HepG2 (cell line): ENCODE data around the gene KLRC2. TPM values are rescaled to one million over a fixed set of nuclear protein-coding genes. Genes with fewer than 3 reads are reported as not detected.

Source experiments
- ATAC-seq: fragments of 200-7000 bp; cut with Tn5 transposase; 3 replicates; pipeline ENCODE4 v1.9.1; 2020; ENCODE audit warnings: mild to moderate bottlenecking, moderate library complexity
- BruUV-seq: library from RNA; stranded (reverse); fragments of 400-500 nt; replicated peaks from 2 replicates; lab custom pipeline; 2021; lab: Mats Ljungman, UMichigan
- CTCF ChIA-PET: fragments of 300-600 bp; formaldehyde crosslinking; extraction: SDS; loops from one replicate; lab custom pipeline; 2021; ENCODE audit warnings: low total read pairs, inconsistent platforms, low intra/inter-chr PET ratio; lab: Yijun Ruan, JAX
- POLR2A ChIA-PET: fragments of 350-600 bp; sonication (Branson Sonifier 250); formaldehyde crosslinking; loops from one replicate; lab custom pipeline; 2020; ENCODE audit warnings: antibody characterized with exemption, inconsistent platforms; lab: Yijun Ruan, JAX
- DNase-seq: peaks from one replicate; pipeline ENCODE4 v3.0.0-alpha.2; 2015; ENCODE audit warnings: low spot score
- FAIRE-seq: peaks from 3 replicates; lab custom pipeline; 2011; peaks lifted over from hg19 to GRCh38; lab: Jason Lieb, UNC
- H2AFZ ChIP-seq: one replicate; pipeline ENCODE4 v1.6.1; 2011; ENCODE audit warnings: low read length, inconsistent platforms
- H3K27ac ChIP-seq: fragments of 300-600 bp; 3 replicates; pipeline ENCODE4 v1.8.0; 2011; ENCODE audit warnings: mixed run types, mild to moderate bottlenecking, mixed read lengths, low read length, inconsistent platforms; ENCODE audit not compliant: insufficient read depth; ENCODE audit errors: extremely low read length
- H3K27me3 ChIP-seq, 2 experiments: fragments of 200-600 bp in 1 of 2; 2 replicates in 1 of 2; 3 replicates in 1 of 2; pipeline versions ENCODE4 v1.6.0 to v1.8.0; 2011; ENCODE audit warnings: low read length in 2 of 2, mild to moderate bottlenecking in 2 of 2, moderate library complexity in 2 of 2, inconsistent platforms in 1 of 2; ENCODE audit not compliant: insufficient read depth in 2 of 2, control insufficient read depth in 1 of 2
- H3K36me3 ChIP-seq, 2 experiments: fragments of 200-600 bp in 1 of 2; replicated peaks in 1 of 2; 2 replicates in 1 of 2; 3 replicates in 1 of 2; pipeline versions ENCODE4 v1.5.1 to v1.8.0; 2011; ENCODE audit warnings: low read length in 2 of 2, inconsistent platforms in 1 of 2; ENCODE audit not compliant: insufficient read depth in 2 of 2, control insufficient read depth in 1 of 2
- H3K4me1 ChIP-seq: 2 replicates; pipeline ENCODE4 v1.5.1; 2012; ENCODE audit warnings: low read length, inconsistent platforms; ENCODE audit not compliant: insufficient read depth
- H3K4me2 ChIP-seq: 2 replicates; pipeline ENCODE4 v1.6.0; 2011; ENCODE audit warnings: low read depth, low read length, inconsistent platforms
- H3K4me3 ChIP-seq, 3 experiments: fragments of 200-600 bp in 1 of 3; sonication (generic), shearing (Covaris generic) in 1 of 3; replicated peaks in 1 of 3; 2 replicates each; pipeline ENCODE4 v1.5.1; 2011 to 2016; ENCODE audit warnings: low read length in 3 of 3, inconsistent platforms in 2 of 3, low read depth in 2 of 3, mild to moderate bottlenecking in 2 of 3, control low read depth in 1 of 3, mixed read lengths in 1 of 3; ENCODE audit not compliant: insufficient read depth in 1 of 3
- H3K79me2 ChIP-seq: one replicate; pipeline ENCODE4 v1.6.1; 2011; ENCODE audit warnings: low read length, inconsistent platforms; ENCODE audit not compliant: insufficient read depth
- H3K9ac ChIP-seq: 2 replicates; pipeline ENCODE4 v1.6.0; 2011; ENCODE audit warnings: mild to moderate bottlenecking, low read depth, low read length, inconsistent platforms; ENCODE audit not compliant: insufficient read depth
- H3K9me3 ChIP-seq: 2 replicates; pipeline ENCODE4 v1.5.1; 2012; ENCODE audit warnings: mild to moderate bottlenecking, low read length
- H4K20me1 ChIP-seq: 2 replicates; pipeline ENCODE4 v1.6.0; 2011; ENCODE audit warnings: inconsistent platforms, mild to moderate bottlenecking, low read length, moderate library complexity; ENCODE audit not compliant: insufficient read depth
- DDIT3 ChIP-seq: sonication (generic); formaldehyde crosslinking; IDR thresholded peaks from 2 replicates; pipeline ENCODE4 v1.4.0; 2020; ENCODE audit warnings: mild to moderate bottlenecking, missing genetic modification reagents
- POGZ ChIP-seq: sonication (generic); formaldehyde crosslinking; IDR thresholded peaks from 2 replicates; pipeline ENCODE4 v1.4.0; 2020; ENCODE audit warnings: mild to moderate bottlenecking, missing genetic modification reagents
- RORA ChIP-seq: sonication (generic); formaldehyde crosslinking; IDR thresholded peaks from 2 replicates; pipeline ENCODE4 v1.5.0; 2020; ENCODE audit warnings: mild to moderate bottlenecking, missing genetic modification reagents, moderate library complexity
- TBX3 ChIP-seq: fragments of 450-650 bp; IDR thresholded peaks from 2 replicates; pipeline ENCODE4 v1.6.1; 2017; ENCODE audit warnings: antibody characterized with exemption, mild to moderate bottlenecking, inconsistent platforms, borderline replicate concordance
- ZHX2 ChIP-seq, 2 experiments: sonication (generic) in 1 of 2; formaldehyde crosslinking in 1 of 2; IDR thresholded peaks; 2 replicates each; pipeline versions ENCODE4 v1.6.1 to v1.9.0; 2014 to 2022; ENCODE audit warnings: antibody characterized with exemption in 1 of 2, borderline replicate concordance in 1 of 2, inconsistent platforms in 1 of 2, low read depth in 1 of 2, missing genetic modification reagents in 1 of 2
- ZNF256 ChIP-seq: sonication (generic); formaldehyde crosslinking; conservative IDR thresholded peaks from 2 replicates; pipeline ENCODE4 v1.4.0; 2020; ENCODE audit warnings: missing genetic modification reagents
- ZNF318 ChIP-seq: sonication (generic); formaldehyde crosslinking; IDR thresholded peaks from 2 replicates; pipeline ENCODE4 v1.4.0; 2020; ENCODE audit warnings: mild to moderate bottlenecking, missing genetic modification reagents
- ZNF737 ChIP-seq: sonication (generic); formaldehyde crosslinking; IDR thresholded peaks from 2 replicates; pipeline ENCODE4 v1.5.0; 2020; ENCODE audit warnings: missing genetic modification reagents, mild to moderate bottlenecking, borderline replicate concordance
- whole genome bisulfite sequencing: methylation state at CpG from one replicate; pipeline ENCODE4 v1.1.6; 2017; ENCODE audit warnings: low lambda C conversion rate; 5-methylcytosine and 5-hydroxymethylcytosine counted together
- in situ Hi-C: cut with HindIII; loops from 2 replicates; pipeline ENCODE4 v1.10.0; 2017; ENCODE audit warnings: low pct_unique_long_range_greater_than_20kb; ENCODE audit not compliant: extremely low pct_ligation_motif_present
- intact Hi-C: fragments of 100-400 bp; cut with micrococcal nuclease; formaldehyde crosslinking; loops from one replicate; pipeline ENCODE4 v1.10.0; 2022; ENCODE audit not compliant: unreplicated experiment
- polyA plus RNA-seq, 8 experiments: library from polyadenylated mRNA; depleted of rRNA in 3 of 8; stranded (reverse) in 7 of 8; unstranded in 1 of 8; fragments of >200 nt; fragmentation: Illumina TruSeq in 4 of 8; extraction: Trizol in 4 of 8; gene quantifications; 2 replicates each; pipeline versions ENCODE4 v1.2.1 to v1.2.3, GENCODE V29; 2011 to 2016; ENCODE audit warnings: low read depth in 4 of 8, missing spikeins in 1 of 8, mixed read lengths in 1 of 8; ENCODE audit not compliant: insufficient read depth in 1 of 8
- total RNA-seq, 5 experiments: library from RNA; depleted of rRNA; stranded (reverse); fragments of >200 nt; fragmentation: Illumina TruSeq; extraction: Trizol; gene quantifications; 2 replicates each; pipeline ENCODE4 v1.2.3, GENCODE V29; 2016; ENCODE audit warnings: low read depth in 1 of 5

The KLRC2 gene
- total and polyA plus RNA-seq, 2 of the 13 experiments (the other 11 are each of a cell fraction or from before 2014, with no cell fraction given), result 0.20 to 0.49 TPM

GRCh38 chr12:10386857-10387256, 49.0 kb downstream of the KLRC2 start (continued):
- TF ChIP-seq ZNF318 (no peak), ZNF737 (no peak), DDIT3 (CRISPR knock-in tag) (no peak)

GRCh38 chr12:10385166-10385613, 50.6 kb downstream of the KLRC2 start:
- Histone ChIP-seq H4K20me1 (no peaks in the 10 kb centered on the region), H3K4me1 (no peaks in the 10 kb centered on the region), H3K36me3 (no peaks in the 10 kb centered on the region), H3K9ac (no peak overlapping the region), H3K4me3 (no peak overlapping the region), H3K27me3 (no peaks in the 10 kb centered on the region), H3K27ac (no peak overlapping the region), H3K9me3 (no peaks in the 10 kb centered on the region), H3K4me2 (no peak overlapping the region), H2AFZ (no peak overlapping the region), H3K79me2 (no peaks in the 10 kb centered on the region)
- no peak for ATAC-seq
- 4% methylated on average over 2 of the region's 2 CpGs for WGBS
- in situ Hi-C loops, result no loop called here
- POLR2A ChIA-PET, result no interaction called here
- CTCF ChIA-PET, result no interaction called here
- no peak for FAIRE-seq
- BruUV-seq, result no TSS peak
- intact Hi-C loops, result no loop called here
- DNase-seq, result peak; percentile 39
- TF ChIP-seq POGZ (CRISPR knock-in tag) (no peak), ZHX2 (IDR thresholded peaks at IDR 0.05; ENCODE audit: low read depth) (no peak), ZHX2 (CRISPR knock-in tag; IDR thresholded peaks at IDR 0.05; ENCODE audit: borderline replicate concordance) (no peak), RORA (CRISPR knock-in tag) (no peak), ZNF256 (CRISPR knock-in tag) (no peak), TBX3 (no peak)
